Activated naive CD8-positive, alpha-beta T cell treated with anti-CD3 and anti-CD28 coated beads, Interleukin-2, amount 10 ng/mL, durations not matched to agents 7 days and 5 days (primary cell): Measurements from ENCODE around the gene TNS3. TPM values are rescaled to one million over a fixed set of nuclear protein-coding genes. Genes with fewer than 3 reads are reported as not detected.

Experiments used
- ATAC-seq: fragments of 150-1000 bp; cut with Tn5 transposase; one replicate; pipeline ENCODE4 v1.10.0; 2021; ENCODE audit warnings: low read depth, moderate library complexity
- POLR2A ChIA-PET: fragments of 350-600 bp; sonication (Branson Sonifier 250); formaldehyde crosslinking; loops from one replicate; lab custom pipeline; 2021; ENCODE audit warnings: antibody characterized with exemption; lab: Charles Lee
- DNase-seq: peaks from one replicate; pipeline ENCODE4 v3.0.0; 2021
- H3K27ac Mint-ChIP-seq: one replicate; pipeline ENCODE4 v1.8.0; 2022; ENCODE audit warnings: mild to moderate bottlenecking, mixed read lengths
- H3K27me3 Mint-ChIP-seq: one replicate; pipeline ENCODE4 v1.8.0; 2022; ENCODE audit warnings: mild to moderate bottlenecking, moderate library complexity, mixed read lengths
- H3K36me3 Mint-ChIP-seq: one replicate; pipeline ENCODE4 v1.8.0; 2021; ENCODE audit warnings: mild to moderate bottlenecking, mixed read lengths
- H3K4me1 Mint-ChIP-seq: one replicate; pipeline ENCODE4 v1.8.0; 2021; ENCODE audit warnings: mixed read lengths
- H3K4me3 Mint-ChIP-seq: one replicate; pipeline ENCODE4 v1.8.0; 2022; ENCODE audit warnings: mild to moderate bottlenecking, moderate library complexity, mixed read lengths
- H3K9me3 Mint-ChIP-seq: one replicate; pipeline ENCODE4 v1.8.0; 2021; ENCODE audit warnings: mixed read lengths
- total RNA-seq, 2 experiments: library from RNA; stranded (reverse); gene quantifications; one replicate each; pipeline ENCODE4 v1.2.3, GENCODE V29; 2021

TNS3 gene
- total RNA-seq, 2 experiments from 2014 or later, result 1.1 to 2.0 TPM

GRCh38 chr7:47516985-47517600 lies 64.8 kb downstream of the TNS3 start:
- no peaks in the 10 kb centered on the region for H3K9me3 Mint-ChIP-seq
- H3K27ac Mint-ChIP-seq, result no peak overlapping the region
- ATAC-seq (no peak), DNase-seq (no peak)
- H3K36me3 Mint-ChIP-seq, result no peaks in the 10 kb centered on the region
- H3K27me3 Mint-ChIP-seq, result peaks cover 2% of the 10 kb centered on the region
- H3K4me1 Mint-ChIP-seq, result no peaks in the 10 kb centered on the region
- no peak overlapping the region for H3K4me3 Mint-ChIP-seq
- POLR2A ChIA-PET, result no interaction called here

GRCh38 chr7:47516386-47516785 lies 65.5 kb downstream of the TNS3 start:
- Mint-ChIP-seq H3K4me1 (no peaks in the 10 kb centered on the region), H3K27ac (no peak overlapping the region), H3K36me3 (no peaks in the 10 kb centered on the region), H3K9me3 (no peaks in the 10 kb centered on the region), H3K4me3 (no peak overlapping the region), H3K27me3 (peaks cover 2% of the 10 kb centered on the region)
- POLR2A ChIA-PET, result no interaction called here
- DNase-seq, result no peak
- no peak for ATAC-seq

DNA sequence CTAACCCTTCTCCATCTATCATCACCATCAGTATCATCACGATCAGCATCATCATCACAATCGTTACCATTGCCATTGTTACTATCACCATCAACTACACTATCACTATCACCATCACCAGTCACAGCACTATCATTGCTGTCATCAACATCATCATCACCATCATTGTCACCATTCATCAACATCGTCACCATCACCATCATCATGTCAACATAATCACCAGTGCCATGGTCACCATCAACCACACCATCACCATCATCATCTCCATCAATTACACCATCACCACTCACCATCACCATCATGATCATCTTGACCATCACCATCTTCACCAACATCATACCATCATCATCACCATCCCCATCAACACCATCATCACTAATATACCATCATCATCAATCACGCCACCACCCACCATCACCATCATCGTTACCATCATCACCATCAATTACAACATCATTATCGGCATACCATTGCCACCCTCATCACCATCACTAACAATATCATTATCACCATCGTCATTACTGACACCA lies 66.5 kb downstream of the TNS3 start:
- POLR2A ChIA-PET, result no interaction called here
- H3K36me3 Mint-ChIP-seq, result no peaks in the 10 kb centered on the region
- H3K9me3 Mint-ChIP-seq, result no peaks in the 10 kb centered on the region
- DNase-seq (no peak), ATAC-seq (no peak)
- H3K4me3 Mint-ChIP-seq, result no peak overlapping the region
- H3K27me3 Mint-ChIP-seq, result peaks cover 2% of the 10 kb centered on the region
- no peak overlapping the region for H3K27ac Mint-ChIP-seq
- no peaks in the 10 kb centered on the region for H3K4me1 Mint-ChIP-seq

DNA sequence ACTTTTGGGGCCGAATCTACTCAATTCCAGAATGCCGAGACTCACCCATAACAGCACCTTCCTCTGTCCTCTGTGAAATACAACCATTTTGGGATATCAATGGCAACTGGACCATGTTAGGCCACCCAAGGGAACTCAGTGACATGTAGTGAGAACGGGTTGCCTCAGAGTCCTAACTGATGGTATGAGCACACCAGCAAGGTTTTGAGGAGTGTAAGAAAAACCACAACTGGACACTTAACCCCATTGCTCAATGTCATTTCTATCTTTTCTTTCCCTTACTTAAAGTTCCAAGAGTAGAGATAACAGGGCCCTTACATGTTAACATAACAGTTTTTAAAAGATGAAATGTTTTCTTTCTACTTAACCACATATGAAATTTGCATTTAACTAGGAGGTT lies 67.1 kb downstream of the TNS3 start:
- DNase-seq, result no peak
- H3K36me3 Mint-ChIP-seq, result no peaks in the 10 kb centered on the region
- no peak overlapping the region for H3K27ac Mint-ChIP-seq
- ATAC-seq, result no peak
- peaks cover 2% of the 10 kb centered on the region for H3K27me3 Mint-ChIP-seq
- no peaks in the 10 kb centered on the region for H3K9me3 Mint-ChIP-seq
- no peaks in the 10 kb centered on the region for H3K4me1 Mint-ChIP-seq
- POLR2A ChIA-PET, result no interaction called here
- H3K4me3 Mint-ChIP-seq, result no peak overlapping the region

DNA sequence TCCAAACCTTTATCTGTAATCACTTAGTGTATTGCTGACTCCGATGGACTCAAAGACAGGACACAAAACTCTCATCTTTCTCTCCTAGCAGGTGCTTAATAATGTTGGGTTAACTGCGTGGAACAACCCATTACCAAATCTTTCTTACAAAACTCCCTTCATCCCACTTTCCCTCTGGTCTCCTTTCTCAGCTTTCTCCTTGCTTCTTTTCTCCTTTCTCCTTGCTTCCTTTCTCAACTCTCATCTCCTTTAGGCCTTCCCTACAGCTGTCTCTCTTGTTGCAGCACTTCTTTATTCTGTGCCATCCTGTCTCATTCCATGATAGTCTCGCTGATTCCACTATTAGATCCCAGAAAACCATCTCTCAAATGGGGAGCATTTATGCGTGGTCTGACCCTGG lies 67.5 kb downstream of the TNS3 start:
- DNase-seq (no peak), ATAC-seq (no peak)
- no peaks in the 10 kb centered on the region for H3K36me3 Mint-ChIP-seq
- H3K27me3 Mint-ChIP-seq, result peaks cover 2% of the 10 kb centered on the region
- H3K9me3 Mint-ChIP-seq, result no peaks in the 10 kb centered on the region
- H3K27ac Mint-ChIP-seq, result no peak overlapping the region
- H3K4me1 Mint-ChIP-seq, result no peaks in the 10 kb centered on the region
- H3K4me3 Mint-ChIP-seq, result no peak overlapping the region
- POLR2A ChIA-PET, result no interaction called here

DNA sequence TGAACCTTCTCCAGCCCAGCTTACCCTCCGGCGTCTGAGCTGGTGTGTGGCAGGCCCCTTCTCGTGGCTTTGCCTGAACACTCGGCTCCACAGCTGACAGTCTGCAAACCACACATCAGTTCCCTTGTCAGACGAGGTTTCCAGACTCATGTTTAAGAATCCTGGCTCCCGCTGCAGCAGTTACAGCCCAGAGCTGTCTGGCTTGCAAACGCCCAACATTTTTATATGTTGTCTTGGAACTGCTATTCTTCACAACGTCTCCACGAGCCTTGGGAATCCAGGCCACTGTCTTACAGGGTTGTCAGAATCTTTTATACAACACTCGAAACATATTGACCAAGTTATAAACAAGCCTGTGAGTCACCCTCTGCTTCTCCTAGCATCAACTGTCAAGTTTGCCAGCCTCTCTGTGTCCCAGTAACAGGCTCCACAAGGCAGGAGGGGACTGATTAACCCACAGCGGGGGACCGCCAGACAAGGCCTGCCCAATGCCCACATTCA lies 68.1 kb downstream of the TNS3 start:
- peaks cover 2% of the 10 kb centered on the region for H3K27me3 Mint-ChIP-seq
- H3K4me1 Mint-ChIP-seq, result no peaks in the 10 kb centered on the region
- no peaks in the 10 kb centered on the region for H3K9me3 Mint-ChIP-seq
- H3K4me3 Mint-ChIP-seq, result no peak overlapping the region
- POLR2A ChIA-PET, result no interaction called here
- ATAC-seq, result no peak
- H3K36me3 Mint-ChIP-seq, result no peaks in the 10 kb centered on the region
- no peak for DNase-seq
- no peak overlapping the region for H3K27ac Mint-ChIP-seq

- no peak overlapping the region for H3K4me3 Mint-ChIP-seq
- DNase-seq (no peak), ATAC-seq (no peak)
- H3K9me3 Mint-ChIP-seq, result no peaks in the 10 kb centered on the region
- peaks cover 2% of the 10 kb centered on the region for H3K27me3 Mint-ChIP-seq
- POLR2A ChIA-PET, result no interaction called here
- H3K4me1 Mint-ChIP-seq, result no peaks in the 10 kb centered on the region
- no peak overlapping the region for H3K27ac Mint-ChIP-seq
- no peaks in the 10 kb centered on the region for H3K36me3 Mint-ChIP-seq
These were observed 69.3 kb downstream of the TNS3 start for GRCh38 chr7:47512481-47513176.

GRCh38 chr7:47511699-47512370 lies 70.1 kb downstream of the TNS3 start:
- no peaks in the 10 kb centered on the region for H3K4me1 Mint-ChIP-seq
- no peaks in the 10 kb centered on the region for H3K9me3 Mint-ChIP-seq
- H3K4me3 Mint-ChIP-seq, result no peak overlapping the region
- no peak for ATAC-seq
- POLR2A ChIA-PET, result no interaction called here
- H3K36me3 Mint-ChIP-seq, result no peaks in the 10 kb centered on the region
- DNase-seq, result no peak
- no peak overlapping the region for H3K27ac Mint-ChIP-seq
- H3K27me3 Mint-ChIP-seq, result peaks cover 2% of the 10 kb centered on the region

- Mint-ChIP-seq H3K9me3 (no peaks in the 10 kb centered on the region), H3K4me1 (no peaks in the 10 kb centered on the region), H3K27me3 (peaks cover 2% of the 10 kb centered on the region), H3K27ac (no peak overlapping the region), H3K36me3 (no peaks in the 10 kb centered on the region), H3K4me3 (no peak overlapping the region)
- POLR2A ChIA-PET, result no interaction called here
- ATAC-seq (no peak), DNase-seq (no peak)
These were observed 71.1 kb downstream of the TNS3 start for GRCh38 chr7:47510786-47511185.

GRCh38 chr7:47510192-47510591 lies 71.7 kb downstream of the TNS3 start:
- Mint-ChIP-seq H3K4me1 (no peaks in the 10 kb centered on the region), H3K27ac (no peak overlapping the region), H3K27me3 (peaks cover 2% of the 10 kb centered on the region), H3K36me3 (no peaks in the 10 kb centered on the region), H3K4me3 (no peak overlapping the region), H3K9me3 (no peaks in the 10 kb centered on the region)
- DNase-seq (no peak), ATAC-seq (no peak)
- POLR2A ChIA-PET, result no interaction called here

GRCh38 chr7:47509571-47509970 lies 72.3 kb downstream of the TNS3 start:
- no peak for DNase-seq
- H3K36me3 Mint-ChIP-seq, result no peaks in the 10 kb centered on the region
- H3K4me3 Mint-ChIP-seq, result no peak overlapping the region
- POLR2A ChIA-PET, result no interaction called here
- H3K27ac Mint-ChIP-seq, result no peak overlapping the region
- peaks cover 2% of the 10 kb centered on the region for H3K27me3 Mint-ChIP-seq
- H3K4me1 Mint-ChIP-seq, result no peaks in the 10 kb centered on the region
- H3K9me3 Mint-ChIP-seq, result no peaks in the 10 kb centered on the region
- no peak for ATAC-seq

DNA sequence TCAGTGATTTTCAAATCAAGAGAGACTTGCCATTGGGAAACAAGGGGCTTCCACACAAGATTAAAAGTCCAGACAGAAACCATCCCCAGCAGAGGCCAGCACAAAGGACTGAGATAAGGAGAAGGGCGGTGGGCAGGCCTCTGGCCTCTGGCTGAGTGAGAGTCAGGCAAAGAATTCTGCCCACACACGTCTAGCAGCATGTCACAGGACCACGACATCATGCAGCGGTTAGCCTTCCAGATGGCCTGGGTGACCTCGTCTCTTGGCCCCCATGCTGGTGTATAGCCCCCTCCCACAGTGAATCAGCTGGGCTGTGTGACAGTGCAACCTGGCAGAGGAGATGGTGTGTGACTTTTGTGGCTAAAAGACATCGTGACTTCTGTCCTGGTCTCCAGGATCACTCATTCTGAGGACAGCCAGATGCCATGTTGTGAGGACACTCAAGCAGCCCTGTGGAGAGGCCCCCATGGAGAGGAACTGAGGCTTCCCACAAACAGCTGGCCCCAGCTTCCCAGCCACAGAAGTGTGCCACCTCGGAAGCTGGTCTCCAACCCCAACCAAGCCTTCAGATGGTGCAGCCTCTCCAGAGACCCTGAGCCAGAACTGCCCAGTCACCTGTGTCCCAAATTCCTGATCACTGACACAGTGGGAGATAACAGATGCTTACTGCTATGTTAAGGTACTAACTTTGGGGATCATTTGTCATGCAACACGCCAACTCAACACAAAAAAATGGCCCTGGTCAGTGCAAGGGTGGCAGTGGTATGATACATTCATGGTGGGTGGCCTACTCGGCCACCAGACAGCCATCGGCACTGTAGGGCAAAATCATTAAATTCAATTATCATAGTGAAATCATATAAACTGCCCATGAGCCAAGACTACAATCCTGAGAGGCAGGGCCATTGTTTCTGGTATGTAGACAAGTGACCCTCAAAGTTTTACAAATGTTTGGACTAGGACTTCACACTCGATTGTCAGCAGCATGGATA lies 73.2 kb downstream of the TNS3 start:
- no peak for DNase-seq
- no peaks in the 10 kb centered on the region for H3K4me1 Mint-ChIP-seq
- ATAC-seq, result no peak
- POLR2A ChIA-PET, result no interaction called here
- no peak overlapping the region for H3K4me3 Mint-ChIP-seq
- H3K36me3 Mint-ChIP-seq, result no peaks in the 10 kb centered on the region
- no peaks in the 10 kb centered on the region for H3K9me3 Mint-ChIP-seq
- peaks cover 2% of the 10 kb centered on the region for H3K27me3 Mint-ChIP-seq
- no peak overlapping the region for H3K27ac Mint-ChIP-seq

GRCh38 chr7:47507522-47507921 lies 74.4 kb downstream of the TNS3 start:
- no peaks in the 10 kb centered on the region for H3K36me3 Mint-ChIP-seq
- no peaks in the 10 kb centered on the region for H3K4me1 Mint-ChIP-seq
- POLR2A ChIA-PET, result no interaction called here
- DNase-seq, result no peak
- no peak overlapping the region for H3K27ac Mint-ChIP-seq
- H3K9me3 Mint-ChIP-seq, result no peaks in the 10 kb centered on the region
- no peak overlapping the region for H3K4me3 Mint-ChIP-seq
- no peak for ATAC-seq
- no peaks in the 10 kb centered on the region for H3K27me3 Mint-ChIP-seq
